HL-60/S4 (cell line): ENCODE results near the gene MMP27.

ENCODE experiments used
- in situ Hi-C: fragments of 300-500 bp; cut with MboI; formaldehyde crosslinking; loops from 2 replicates; pipeline ENCODE4 v1.14.3; 2022; ENCODE audit warnings: low sequenced_read_pairs

The MMP27 gene

GRCh38 chr11:102708654-102709053 lies 3.1 kb upstream of the MMP27 start:
- in situ Hi-C loops, result no loop called here

- in situ Hi-C loops, result no loop called here
These were observed 728 bp downstream of the MMP27 start for GRCh38 chr11:102704841-102705240.

GRCh38 chr11:102703826-102704493 lies 1.6 kb downstream of the MMP27 start:
- in situ Hi-C loops, result no loop called here

GRCh38 chr11:102695201-102695600 lies 10.4 kb downstream of the MMP27 start:
- in situ Hi-C loops, result no loop called here

- in situ Hi-C loops, result no loop called here
These were observed 19.8 kb downstream of the MMP27 start for GRCh38 chr11:102685754-102686153.

- in situ Hi-C loops, result no loop called here
These were observed 20.2 kb downstream of the MMP27 start for GRCh38 chr11:102685338-102685737.

GRCh38 chr11:102683277-102683676 lies 22.3 kb downstream of the MMP27 start:
- in situ Hi-C loops, result no loop called here

- in situ Hi-C loops, result no loop called here
These were observed 24.6 kb downstream of the MMP27 start for GRCh38 chr11:102680945-102681344.

- in situ Hi-C loops, result no loop called here
These were observed 27.5 kb downstream of the MMP27 start for GRCh38 chr11:102678022-102678421.

GRCh38 chr11:102676084-102676483 lies 29.5 kb downstream of the MMP27 start:
- in situ Hi-C loops, result no loop called here

- in situ Hi-C loops, result no loop called here
These were observed 35.9 kb downstream of the MMP27 start for GRCh38 chr11:102669664-102670063.

- in situ Hi-C loops, result no loop called here
These were observed 39.1 kb downstream of the MMP27 start for GRCh38 chr11:102666331-102666957.

GRCh38 chr11:102664001-102664752 lies 41.4 kb downstream of the MMP27 start:
- in situ Hi-C loops, result no loop called here

GRCh38 chr11:102662607-102663006 lies 43.0 kb downstream of the MMP27 start:
- in situ Hi-C loops, result no loop called here

- in situ Hi-C loops, result no loop called here
These were observed 44.5 kb downstream of the MMP27 start for GRCh38 chr11:102661040-102661439.

- in situ Hi-C loops, result no loop called here
These were observed 49.0 kb downstream of the MMP27 start for GRCh38 chr11:102656528-102656927.

GRCh38 chr11:102655547-102655946 lies 50.0 kb downstream of the MMP27 start:
- in situ Hi-C loops, result no loop called here

GRCh38 chr11:102654761-102655160 lies 50.8 kb downstream of the MMP27 start:
- in situ Hi-C loops, result no loop called here

GRCh38 chr11:102653744-102654291 lies 51.8 kb downstream of the MMP27 start:
- in situ Hi-C loops, result no loop called here

GRCh38 chr11:102647430-102647829 lies 58.1 kb downstream of the MMP27 start:
- in situ Hi-C loops, result no loop called here

GRCh38 chr11:102643941-102644340 lies 61.6 kb downstream of the MMP27 start:
- in situ Hi-C loops, result no loop called here
